Dendritic cell treated with granulocyte-macrophage colony-stimulating factor and Interleukin-4, amounts not matched to agents 40 ng/mL and 50 ng/mL, for 4 days (primary cell): ENCODE measurements around the gene GRIFIN.
"Not testable (repeated sequence)": the region's sequence is repeated elsewhere in the genome, so short reads cannot be mapped to it uniquely, and the experiment has no call there.

ENCODE experiments used
- H3K27ac Mint-ChIP-seq: one replicate; pipeline ENCODE4 v1.8.0; 2022; ENCODE audit warnings: mild to moderate bottlenecking, mixed read lengths
- H3K27me3 Mint-ChIP-seq: one replicate; pipeline ENCODE4 v1.8.0; 2022; ENCODE audit warnings: mild to moderate bottlenecking, mixed read lengths
- H3K36me3 Mint-ChIP-seq: one replicate; pipeline ENCODE4 v1.8.0; 2022; ENCODE audit warnings: low read depth, mixed read lengths
- H3K4me1 Mint-ChIP-seq: one replicate; pipeline ENCODE4 v1.8.0; 2022; ENCODE audit warnings: low read depth, mixed read lengths
- H3K4me3 Mint-ChIP-seq: one replicate; pipeline ENCODE4 v1.8.0; 2022; ENCODE audit warnings: mild to moderate bottlenecking, moderate library complexity, mixed read lengths
- H3K9me3 Mint-ChIP-seq: one replicate; pipeline ENCODE4 v1.8.0; 2022; ENCODE audit warnings: mixed read lengths
- intact Hi-C: fragments of 100-400 bp; cut with micrococcal nuclease; formaldehyde crosslinking; loops from one replicate; pipeline ENCODE4 v1.15.0; 2022

The GRIFIN gene

DNA sequence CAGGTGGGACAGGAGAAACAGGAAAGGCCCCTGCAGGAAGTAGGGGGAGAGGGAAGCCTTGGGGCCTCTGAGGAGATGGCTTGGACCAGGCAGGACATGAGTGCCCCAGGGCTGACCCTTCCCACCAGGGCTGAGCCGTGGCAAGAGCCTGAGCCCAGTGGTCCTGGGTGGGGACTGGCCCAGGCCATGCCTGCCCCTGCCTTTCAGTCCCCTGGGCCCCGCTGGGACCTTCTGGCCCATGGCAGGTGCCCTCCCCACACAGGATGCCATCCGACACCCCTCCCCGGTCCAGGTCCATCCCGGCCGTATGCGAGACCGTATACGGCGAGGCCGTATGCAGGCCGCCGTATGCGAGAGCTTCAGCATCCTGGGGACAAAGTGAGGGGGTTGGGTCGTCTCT is 2.0 kb downstream of the GRIFIN start:
- intact Hi-C loops = no loop called here

GRCh38 chr7:2473496-2474180 is 2.6 kb downstream of the GRIFIN start:
- no peaks in the 10 kb centered on the region for H3K36me3 Mint-ChIP-seq
- no peaks in the 10 kb centered on the region for H3K9me3 Mint-ChIP-seq
- intact Hi-C loops = no loop called here
- H3K27me3 Mint-ChIP-seq = peaks cover 45% of the 10 kb centered on the region
- H3K27ac Mint-ChIP-seq = no peak overlapping the region
- H3K4me1 Mint-ChIP-seq = peaks cover 46% of the 10 kb centered on the region
- no peak overlapping the region for H3K4me3 Mint-ChIP-seq

More for the DNA sequence above, 2.0 kb downstream of the GRIFIN start:
- Mint-ChIP-seq H3K27ac (no peak overlapping the region), H3K27me3 (peaks cover 51% of the 10 kb centered on the region), H3K4me3 (no peak overlapping the region), H3K4me1 (peaks cover 42% of the 10 kb centered on the region), H3K36me3 (no peaks in the 10 kb centered on the region), H3K9me3 (no peaks in the 10 kb centered on the region)

GRCh38 chr7:2472739-2473138 is 3.5 kb downstream of the GRIFIN start:
- Mint-ChIP-seq H3K36me3 (no peaks in the 10 kb centered on the region), H3K4me3 (no peak overlapping the region), H3K27me3 (peaks cover 41% of the 10 kb centered on the region), H3K27ac (no peak overlapping the region), H3K9me3 (no peaks in the 10 kb centered on the region), H3K4me1 (peaks cover 37% of the 10 kb centered on the region)
- intact Hi-C loops = no loop called here

DNA sequence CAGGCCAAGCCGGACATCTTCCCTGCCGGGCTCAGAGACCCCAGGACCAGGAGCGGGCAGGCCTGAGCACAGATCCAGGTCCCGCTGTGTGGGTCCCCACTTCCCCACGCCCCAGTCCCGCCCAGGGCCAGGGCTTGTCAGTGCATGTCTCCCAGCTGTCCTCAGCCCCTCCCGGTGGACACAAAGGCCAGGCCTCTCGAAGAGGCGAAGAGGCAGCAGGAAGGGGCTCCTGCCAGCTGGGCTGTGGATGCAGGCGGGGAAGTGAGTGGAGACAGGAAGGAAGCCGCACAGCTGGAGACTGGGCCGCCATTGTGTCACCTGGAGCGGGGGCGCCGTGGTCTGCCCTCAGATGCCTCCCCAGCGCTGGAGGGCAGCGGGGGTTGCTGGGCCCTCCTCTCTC is 4.8 kb downstream of the GRIFIN start:
- Mint-ChIP-seq H3K27ac (no peak overlapping the region), H3K27me3 (peaks cover 31% of the 10 kb centered on the region), H3K4me3 (no peak overlapping the region), H3K9me3 (no peaks in the 10 kb centered on the region), H3K36me3 (no peaks in the 10 kb centered on the region), H3K4me1 (peaks cover 29% of the 10 kb centered on the region)
- intact Hi-C loops = no loop called here

- H3K36me3 Mint-ChIP-seq = no peaks in the 10 kb centered on the region
- H3K4me3 Mint-ChIP-seq = no peak overlapping the region
- no peak overlapping the region for H3K27ac Mint-ChIP-seq
- H3K4me1 Mint-ChIP-seq = peaks cover 29% of the 10 kb centered on the region
- intact Hi-C loops = no loop called here
- H3K9me3 Mint-ChIP-seq = no peaks in the 10 kb centered on the region
- peaks cover 32% of the 10 kb centered on the region for H3K27me3 Mint-ChIP-seq
Observed at GRCh38 chr7:2471022-2471329, 5.2 kb downstream of the GRIFIN start.

DNA sequence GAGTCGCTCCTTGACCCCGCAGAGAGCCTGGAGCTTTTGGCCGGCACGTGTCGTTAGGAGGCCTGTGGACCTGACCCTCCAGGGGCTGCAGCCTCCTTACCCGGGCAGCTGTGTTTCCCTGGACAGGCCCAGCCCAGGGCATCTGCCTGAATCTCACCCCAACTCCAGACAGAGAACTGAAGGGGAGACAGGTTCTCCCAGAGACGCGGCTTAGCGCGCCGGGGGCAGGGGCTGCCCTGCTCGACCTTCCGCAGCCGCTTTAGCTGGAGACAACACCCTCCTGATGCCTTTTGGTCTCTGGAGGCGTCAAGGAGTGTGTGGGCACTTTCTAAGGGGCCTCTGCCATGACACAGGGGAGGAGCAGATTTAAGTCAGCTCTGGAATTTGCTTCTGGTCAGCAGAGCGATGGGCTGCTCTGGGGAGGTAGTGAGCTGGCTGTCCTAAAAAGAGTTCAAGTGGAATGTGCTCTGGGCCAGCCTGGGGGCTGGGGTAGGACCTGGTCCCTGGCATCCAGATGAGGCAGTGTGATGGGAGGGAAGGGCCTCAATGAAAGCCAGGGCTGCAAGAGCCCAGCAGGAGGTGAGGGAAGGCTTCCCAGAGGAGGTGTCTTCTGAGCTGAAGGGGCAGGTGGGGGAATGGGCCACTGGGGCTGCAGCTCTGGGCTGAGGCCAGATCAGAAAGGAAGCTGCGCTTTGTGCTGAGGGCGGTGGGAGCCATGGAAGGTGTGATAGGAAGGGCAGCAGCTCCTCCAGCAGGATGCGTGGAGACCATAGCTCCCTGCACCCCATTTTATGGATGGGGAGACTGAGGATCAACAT is 5.8 kb downstream of the GRIFIN start:
- H3K36me3 Mint-ChIP-seq = no peaks in the 10 kb centered on the region
- no peak overlapping the region for H3K27ac Mint-ChIP-seq

DNA sequence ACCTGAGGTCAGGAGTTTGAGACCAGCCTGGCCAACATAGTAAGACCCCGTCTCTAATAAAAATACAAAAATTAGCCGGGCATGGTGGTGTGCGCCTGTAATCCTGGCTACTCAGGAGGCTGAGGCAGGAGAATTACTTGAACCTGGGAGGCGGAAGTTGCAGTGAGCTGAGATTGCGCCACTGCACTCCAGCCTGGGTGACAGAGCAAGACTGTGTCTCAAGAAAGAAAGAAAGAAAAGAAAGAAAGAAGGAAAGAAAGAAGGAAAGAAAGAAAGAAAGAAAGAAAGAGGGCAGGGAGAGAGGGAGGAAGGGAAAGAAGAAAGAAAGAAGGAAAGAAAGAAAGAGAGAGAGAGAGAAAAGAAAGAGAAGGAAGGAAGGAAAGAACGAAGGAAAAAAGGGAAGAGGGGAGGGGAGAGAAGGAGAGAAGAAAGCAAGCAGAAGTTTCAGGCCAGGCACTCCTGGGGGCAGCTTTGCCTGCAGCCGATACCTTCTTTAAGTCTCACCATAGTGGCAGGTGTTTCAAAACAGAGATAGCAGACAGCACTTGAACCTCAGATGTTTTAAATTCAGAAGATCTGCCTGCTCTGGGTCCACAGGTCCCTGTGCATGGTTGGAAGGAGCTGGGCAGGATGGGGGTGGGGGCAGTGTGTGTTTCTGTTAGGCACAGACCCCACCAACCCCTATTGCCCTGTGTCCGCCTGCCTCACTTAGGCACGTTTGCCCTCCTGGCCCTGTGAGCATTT is 6.6 kb downstream of the GRIFIN start:
- H3K36me3 Mint-ChIP-seq, H3K4me3 Mint-ChIP-seq, H3K9me3 Mint-ChIP-seq, intact Hi-C loops: not testable (repeated sequence)
- peaks cover 33% of the 10 kb centered on the region for H3K27me3 Mint-ChIP-seq
- peaks cover 29% of the 10 kb centered on the region for H3K4me1 Mint-ChIP-seq
- H3K27ac Mint-ChIP-seq = peak overlapping the region; percentile 33

More for the DNA sequence above, 5.8 kb downstream of the GRIFIN start:
- intact Hi-C loops = no loop called here
- Mint-ChIP-seq H3K4me1 (peaks cover 29% of the 10 kb centered on the region), H3K4me3 (no peak overlapping the region), H3K9me3 (no peaks in the 10 kb centered on the region), H3K27me3 (peaks cover 31% of the 10 kb centered on the region)

DNA sequence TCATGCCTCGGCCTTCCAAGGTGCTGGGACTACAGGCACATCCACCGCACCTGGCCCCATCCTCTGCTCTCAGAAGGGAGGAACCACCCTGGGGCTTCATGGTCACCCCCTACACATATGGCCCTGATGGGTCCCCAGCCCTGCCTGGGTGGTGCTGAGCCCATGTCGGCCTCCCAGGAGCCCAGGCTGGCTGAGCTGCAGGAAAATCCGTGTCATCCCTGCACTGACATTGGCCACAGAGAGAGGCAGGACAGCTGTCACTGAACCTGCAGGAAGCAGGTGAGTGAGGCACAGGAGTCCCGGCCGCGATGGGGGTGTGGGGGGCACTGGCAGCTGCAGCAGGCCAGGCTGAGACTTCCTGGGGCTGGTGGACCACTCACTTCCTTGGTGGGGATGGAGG is 8.0 kb downstream of the GRIFIN start:
- Mint-ChIP-seq H3K27me3 (peaks cover 30% of the 10 kb centered on the region), H3K9me3 (no peaks in the 10 kb centered on the region), H3K36me3 (no peaks in the 10 kb centered on the region), H3K4me1 (peaks cover 29% of the 10 kb centered on the region), H3K27ac (no peak overlapping the region), H3K4me3 (no peak overlapping the region)
- intact Hi-C loops = no loop called here

DNA sequence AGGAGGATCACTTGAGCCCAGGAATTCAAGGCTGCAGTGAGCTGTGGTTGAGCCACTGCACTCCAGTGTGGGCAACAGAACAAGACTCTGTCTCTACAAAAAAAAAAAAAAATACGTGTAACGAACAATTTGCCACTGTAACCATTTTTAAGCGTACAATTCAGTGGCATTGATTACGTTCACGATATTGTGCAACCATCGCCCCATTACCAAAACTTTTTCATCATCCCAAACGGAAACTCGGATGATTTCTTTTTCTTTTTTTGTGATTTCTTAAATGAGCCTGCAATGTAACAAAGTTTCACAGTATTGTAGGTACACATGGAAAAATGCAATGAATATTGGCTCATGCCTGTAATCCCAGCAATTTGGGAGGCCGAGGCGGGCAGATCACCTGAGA is 9.5 kb downstream of the GRIFIN start:
- Mint-ChIP-seq H3K27me3 (peaks cover 29% of the 10 kb centered on the region), H3K4me3 (no peak overlapping the region), H3K9me3 (no peaks in the 10 kb centered on the region), H3K36me3 (no peaks in the 10 kb centered on the region), H3K27ac (no peak overlapping the region), H3K4me1 (peaks cover 28% of the 10 kb centered on the region)
- intact Hi-C loops = no loop called here

- Mint-ChIP-seq H3K9me3 (no peaks in the 10 kb centered on the region), H3K36me3 (no peaks in the 10 kb centered on the region), H3K4me1 (peaks cover 21% of the 10 kb centered on the region), H3K27ac (no peak overlapping the region), H3K27me3 (peaks cover 26% of the 10 kb centered on the region), H3K4me3 (no peak overlapping the region)
- intact Hi-C loops = no loop called here
Observed at GRCh38 chr7:2465928-2466327, 10.3 kb downstream of the GRIFIN start.

- H3K4me1 Mint-ChIP-seq = no peaks in the 10 kb centered on the region
- intact Hi-C loops = no loop called here
- H3K36me3 Mint-ChIP-seq = no peaks in the 10 kb centered on the region
- no peak overlapping the region for H3K4me3 Mint-ChIP-seq
- no peaks in the 10 kb centered on the region for H3K9me3 Mint-ChIP-seq
- peaks cover 20% of the 10 kb centered on the region for H3K27me3 Mint-ChIP-seq
- no peak overlapping the region for H3K27ac Mint-ChIP-seq
Observed at GRCh38 chr7:2462731-2463130, 13.5 kb downstream of the GRIFIN start.

- H3K4me3 Mint-ChIP-seq = no peak overlapping the region
- no peaks in the 10 kb centered on the region for H3K4me1 Mint-ChIP-seq
- peaks cover 20% of the 10 kb centered on the region for H3K27me3 Mint-ChIP-seq
- intact Hi-C loops = no loop called here
- no peak overlapping the region for H3K27ac Mint-ChIP-seq
- H3K36me3 Mint-ChIP-seq = no peaks in the 10 kb centered on the region
- H3K9me3 Mint-ChIP-seq = no peaks in the 10 kb centered on the region
Observed at GRCh38 chr7:2461268-2462026, 14.8 kb downstream of the GRIFIN start.

DNA sequence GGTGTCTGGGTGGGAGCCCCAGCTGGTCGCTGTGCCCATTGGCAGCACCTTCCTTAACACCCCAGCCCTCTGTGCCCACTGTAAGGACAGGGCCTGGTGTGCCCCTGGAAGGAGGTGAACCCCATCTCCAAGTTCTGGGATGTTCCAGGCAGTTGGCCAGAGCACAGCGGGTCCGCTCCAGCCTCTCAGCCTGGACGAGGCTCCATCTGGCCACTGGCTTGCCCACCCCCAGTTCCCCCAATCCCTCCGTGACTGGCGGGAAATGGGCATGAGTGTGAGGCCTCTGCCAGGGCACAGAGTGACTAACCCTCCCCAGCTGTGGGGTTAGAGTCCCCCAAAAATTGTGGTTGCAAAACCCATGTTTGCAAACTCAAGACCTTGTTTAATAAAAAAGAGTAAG is 15.6 kb downstream of the GRIFIN start:
- Mint-ChIP-seq H3K36me3 (no peaks in the 10 kb centered on the region), H3K4me3 (no peak overlapping the region), H3K9me3 (no peaks in the 10 kb centered on the region), H3K27ac (no peak overlapping the region), H3K27me3 (peaks cover 17% of the 10 kb centered on the region), H3K4me1 (no peaks in the 10 kb centered on the region)
- intact Hi-C loops = no loop called here

GRCh38 chr7:2460188-2460587 is 16.0 kb downstream of the GRIFIN start:
- Mint-ChIP-seq H3K27ac (no peak overlapping the region), H3K9me3 (no peaks in the 10 kb centered on the region), H3K4me1 (no peaks in the 10 kb centered on the region), H3K4me3 (no peak overlapping the region), H3K27me3 (peaks cover 17% of the 10 kb centered on the region), H3K36me3 (no peaks in the 10 kb centered on the region)
- intact Hi-C loops = no loop called here
